H9 (cell line): Measurements from ENCODE around the gene PIP5K1A. TPM values are rescaled to one million over a fixed set of nuclear protein-coding genes. Genes with fewer than 3 reads are reported as not detected.

Experiments used
- DNase-seq: peaks from one replicate; pipeline ENCODE4 v3.0.0-alpha.2; 2017
- H2AFZ ChIP-seq: one replicate; pipeline ENCODE4 v1.6.1; 2013; ENCODE audit warnings: mild to moderate bottlenecking, low read length, control low read depth, moderate library complexity
- H2AK5ac ChIP-seq: 2 replicates; pipeline ENCODE4 v1.6.1; 2013; ENCODE audit warnings: low read length, control low read depth, mixed read lengths; ENCODE audit not compliant: insufficient read length
- H2BK120ac ChIP-seq: one replicate; pipeline ENCODE4 v1.6.1; 2013; ENCODE audit warnings: low read depth, mild to moderate bottlenecking, low read length, control low read depth, inconsistent platforms; ENCODE audit not compliant: poor library complexity, severe bottlenecking
- H2BK12ac ChIP-seq: 2 replicates; pipeline ENCODE4 v1.6.1; 2013; ENCODE audit warnings: low read length, control low read depth, mixed read lengths, low read depth; ENCODE audit not compliant: insufficient read length
- H2BK15ac ChIP-seq: 2 replicates; pipeline ENCODE4 v1.6.1; 2013; ENCODE audit warnings: low read depth, low read length, control low read depth
- H2BK20ac ChIP-seq: one replicate; pipeline ENCODE4 v1.6.1; 2013; ENCODE audit warnings: low read depth, mild to moderate bottlenecking, low read length, control low read depth, inconsistent platforms; ENCODE audit not compliant: poor library complexity, severe bottlenecking
- H2BK5ac ChIP-seq: 2 replicates; pipeline ENCODE4 v1.6.1; 2013; ENCODE audit warnings: low read length, control low read depth, mixed read lengths; ENCODE audit not compliant: insufficient read length
- H3K14ac ChIP-seq: 2 replicates; pipeline ENCODE4 v1.6.1; 2013; ENCODE audit warnings: low read length, control low read depth; ENCODE audit not compliant: insufficient read depth
- H3K18ac ChIP-seq: 2 replicates; pipeline ENCODE4 v1.6.1; 2013; ENCODE audit warnings: low read depth, mild to moderate bottlenecking, mixed read lengths, low read length, control low read depth; ENCODE audit not compliant: insufficient read length
- H3K23ac ChIP-seq: 2 replicates; pipeline ENCODE4 v1.6.1; 2013; ENCODE audit warnings: low read length, control low read depth, mixed read lengths, low read depth; ENCODE audit not compliant: insufficient read length
- H3K23me2 ChIP-seq: 2 replicates; pipeline ENCODE4 v1.6.1; 2013; ENCODE audit warnings: low read depth, mild to moderate bottlenecking, mixed read lengths, low read length, control low read depth; ENCODE audit not compliant: insufficient read length, poor library complexity, severe bottlenecking
- H3K27ac ChIP-seq: 2 replicates; pipeline ENCODE4 v1.5.1; 2013; ENCODE audit warnings: low read length, control low read depth, mixed read lengths, low read depth; ENCODE audit not compliant: insufficient read length
- H3K27me3 ChIP-seq: 2 replicates; pipeline ENCODE4 v1.6.1; 2013; ENCODE audit warnings: low read length, control low read depth, inconsistent platforms; ENCODE audit not compliant: insufficient read depth
- H3K4ac ChIP-seq: 2 replicates; pipeline ENCODE4 v1.6.1; 2013; ENCODE audit warnings: low read depth, mild to moderate bottlenecking, control low read depth, inconsistent platforms, low read length, moderate library complexity
- H3K4me1 ChIP-seq: 2 replicates; pipeline ENCODE4 v1.6.1; 2013; ENCODE audit warnings: low read length, control low read depth, inconsistent platforms; ENCODE audit not compliant: insufficient read depth
- H3K4me2 ChIP-seq: 2 replicates; pipeline ENCODE4 v1.6.1; 2013; ENCODE audit warnings: low read length, control low read depth, mixed read lengths; ENCODE audit not compliant: insufficient read length, insufficient read depth
- H3K56ac ChIP-seq: 2 replicates; pipeline ENCODE4 v1.6.1; 2013; ENCODE audit warnings: low read depth, mild to moderate bottlenecking, mixed read lengths, low read length, control low read depth; ENCODE audit not compliant: insufficient read length
- H3K79me1 ChIP-seq: 2 replicates; pipeline ENCODE4 v1.6.1; 2013; ENCODE audit warnings: low read depth, mild to moderate bottlenecking, moderate library complexity, low read length, control low read depth, inconsistent platforms; ENCODE audit not compliant: insufficient read depth, poor library complexity, severe bottlenecking
- H3K79me2 ChIP-seq: 2 replicates; pipeline ENCODE4 v1.6.1; 2013; ENCODE audit warnings: low read length, control low read depth, inconsistent platforms; ENCODE audit not compliant: insufficient read depth
- H3K9ac ChIP-seq: 2 replicates; pipeline ENCODE4 v1.6.1; 2013; ENCODE audit warnings: low read length, control low read depth, mixed read lengths; ENCODE audit not compliant: insufficient read length; ENCODE audit errors: extremely low read depth
- H3K9me3 ChIP-seq: one replicate; pipeline ENCODE4 v1.6.1; 2013; ENCODE audit warnings: low read depth, low read length, inconsistent platforms; ENCODE audit not compliant: control insufficient read depth
- H3T11ph ChIP-seq: one replicate; pipeline ENCODE4 v1.6.1; 2013; ENCODE audit warnings: mild to moderate bottlenecking, low read length, control low read depth, inconsistent platforms
- H4K20me1 ChIP-seq: one replicate; pipeline ENCODE4 v1.6.1; 2013; ENCODE audit not compliant: control insufficient read depth, insufficient read length, insufficient read depth
- H4K5ac ChIP-seq: 2 replicates; pipeline ENCODE4 v1.6.1; 2013; ENCODE audit warnings: low read depth, mild to moderate bottlenecking, mixed read lengths, low read length, control low read depth; ENCODE audit not compliant: insufficient read length
- H4K8ac ChIP-seq: replicated peaks from 2 replicates; pipeline ENCODE4 v1.6.1; 2013; ENCODE audit warnings: low read length, control low read depth, mixed read lengths, low read depth; ENCODE audit not compliant: insufficient read length
- H4K91ac ChIP-seq: 2 replicates; pipeline ENCODE4 v1.6.1; 2013; ENCODE audit warnings: low read depth, mild to moderate bottlenecking, moderate library complexity, mixed read lengths, low read length, control low read depth; ENCODE audit not compliant: insufficient read length
- H3K27ac Mint-ChIP-seq, 3 experiments: 2 replicates in 2 of 3; 3 replicates in 1 of 3; pipeline ENCODE4 v1.8.0; 2020 to 2021; ENCODE audit warnings: mixed read lengths in 3 of 3, mild to moderate bottlenecking in 1 of 3, moderate library complexity in 1 of 3
- H3K27me3 Mint-ChIP-seq: 2 replicates; pipeline ENCODE4 v1.8.0; 2021; ENCODE audit warnings: low read depth, mild to moderate bottlenecking, moderate library complexity, mixed read lengths
- H3K36me3 Mint-ChIP-seq, 3 experiments: 2 replicates in 2 of 3; 3 replicates in 1 of 3; pipeline ENCODE4 v1.8.0; 2020 to 2021; ENCODE audit warnings: low read depth in 3 of 3, mixed read lengths in 3 of 3; ENCODE audit not compliant: insufficient read depth in 1 of 3
- H3K4me1 Mint-ChIP-seq, 2 experiments: 2 replicates each; pipeline ENCODE4 v1.8.0; 2020; ENCODE audit warnings: mixed read lengths in 2 of 2
- H3K4me3 Mint-ChIP-seq, 2 experiments: 2 replicates in 1 of 2; 3 replicates in 1 of 2; pipeline ENCODE4 v1.8.0; 2020 to 2021; ENCODE audit warnings: mild to moderate bottlenecking in 2 of 2, mixed read lengths in 2 of 2, moderate library complexity in 1 of 2
- H3K9me3 Mint-ChIP-seq, 2 experiments: 2 replicates in 1 of 2; 3 replicates in 1 of 2; pipeline ENCODE4 v1.8.0; 2020; ENCODE audit warnings: mild to moderate bottlenecking in 2 of 2, mixed read lengths in 2 of 2, moderate library complexity in 1 of 2
- CTCF ChIP-seq: fragments of 200-600 bp; sonication (generic); conservative IDR thresholded peaks from 3 replicates; pipeline ENCODE4 v1.8.0; 2021; ENCODE audit warnings: antibody characterized with exemption, mild to moderate bottlenecking
- total RNA-seq: library from RNA; stranded (reverse); gene quantifications from 2 replicates; pipeline ENCODE4 v1.2.1, GENCODE V29; 2021

Gene PIP5K1A
- total RNA-seq, 1 experiment from 2014 or later = 94.6 TPM

GRCh38 chr1:151159373-151159772 lies 39.0 kb upstream of the PIP5K1A start:
- H2BK5ac ChIP-seq = no peak overlapping the region
- H3K4me1 ChIP-seq = no peaks in the 10 kb centered on the region
- no peak overlapping the region for H4K8ac ChIP-seq
- DNase-seq = no peak
- Mint-ChIP-seq H3K4me3 (no peak overlapping the region), H3K36me3 (peaks cover 5 to 29% (median 25%) of the 10 kb centered on the region in 3 experiments; a peak in 6 of 7 replicates), H3K4me1 (peaks cover 12 to 14% of the 10 kb centered on the region in 2 experiments), H3K9me3 (no peaks in the 10 kb centered on the region; a peak in 1 of 5 replicates), H3K27me3 (no peaks in the 10 kb centered on the region), H3K27ac (peak overlapping the region in 2 of 3 experiments; percentile 53 to 59; a peak in 2 of 7 replicates)
- no peak overlapping the region for H3K14ac ChIP-seq
- no peak overlapping the region for H3K4ac ChIP-seq
- no peak overlapping the region for H3K23ac ChIP-seq
- TF ChIP-seq CTCF = no peak
- no peak overlapping the region for H2BK120ac ChIP-seq
- no peak overlapping the region for H3K18ac ChIP-seq
- H3K23me2 ChIP-seq = no peaks in the 10 kb centered on the region
- H3T11ph ChIP-seq = no peak overlapping the region
- H2BK12ac ChIP-seq = no peak overlapping the region
- no peak overlapping the region for H2BK15ac ChIP-seq
- no peak overlapping the region for H2AFZ ChIP-seq
- no peaks in the 10 kb centered on the region for H3K27me3 ChIP-seq
- no peak overlapping the region for H4K5ac ChIP-seq
- H3K9ac ChIP-seq = no peak overlapping the region
- H2AK5ac ChIP-seq = no peak overlapping the region
- H3K4me2 ChIP-seq = no peak overlapping the region
- no peak overlapping the region for H2BK20ac ChIP-seq
- no peak overlapping the region for H3K27ac ChIP-seq
- H3K56ac ChIP-seq = no peak overlapping the region
- no peaks in the 10 kb centered on the region for H4K20me1 ChIP-seq
- no peak overlapping the region for H4K91ac ChIP-seq
- H3K79me2 ChIP-seq = no peaks in the 10 kb centered on the region
- no peaks in the 10 kb centered on the region for H3K9me3 ChIP-seq
- H3K79me1 ChIP-seq = no peaks in the 10 kb centered on the region
